ENCODE measurements around the gene PARD3. TPM values are rescaled to one million over a fixed set of nuclear protein-coding genes. Genes with fewer than 3 reads are reported as not detected.

The PARD3 gene
- polyA plus RNA-seq, 2 of the 4 experiments (the other 2 are of a cell fraction): 110 to 200 TPM

- Histone ChIP-seq H3K4me1 (no peaks in the 10 kb centered on the region), H3K27ac (no peak overlapping the region), H3K9me3 (peaks cover 26% of the 10 kb centered on the region), H3K4me3 (no peak overlapping the region), H3K4me2 (no peak overlapping the region)
- 73% methylated on average over 16 of the region's 16 CpGs for WGBS (ENCODE audit: missing lambda C conversion rate)
- ATAC-seq (no peak), DNase-seq (ENCODE audit: low read depth in 1 of 2, low spot score in 1 of 2) (no peak), FAIRE-seq (no peak)
- CTCF ChIA-PET: no interaction called here
- TF ChIP-seq RFX5 (IDR thresholded peaks at IDR 0.05): no peak
- TF ChIP-seq CBX2 (IDR thresholded peaks at IDR 0.05; ENCODE audit: borderline replicate concordance, low read depth): no peak
- no peak for TF ChIP-seq CEBPB (IDR thresholded peaks at IDR 0.05)
- no peak for TF ChIP-seq RARB (CRISPR knock-in tag; IDR thresholded peaks at IDR 0.05)
- TF ChIP-seq NPAS2 (CRISPR knock-in tag; IDR thresholded peaks at IDR 0.05; ENCODE audit: borderline replicate concordance): no peak
- TF ChIP-seq RNF2 (IDR thresholded peaks at IDR 0.05; ENCODE audit: borderline replicate concordance, low read depth): no peak
- no peak for TF ChIP-seq MAX (IDR thresholded peaks at IDR 0.05)
- TF ChIP-seq ATOH8 (CRISPR knock-in tag; IDR thresholded peaks at IDR 0.05; ENCODE audit: low read depth): no peak
- TF ChIP-seq PHF8 (IDR thresholded peaks at IDR 0.05; ENCODE audit: borderline replicate concordance, low read depth): no peak
- no peak for TF ChIP-seq ZC3H11A (IDR thresholded peaks at IDR 0.05)
- POLR2A ChIA-PET: interaction anchor here (0.5 kb wide), 1 partner anchor 14 kb away, joined by 3 read pairs; no protein-coding TSS in a partner anchor
These were observed 734.4 kb downstream of the PARD3 start for GRCh38 chr10:34080485-34081346.

GRCh38 chr10:34079702-34080484 is 735.2 kb downstream of the PARD3 start:
- ChIA-PET POLR2A (interaction anchor here (0.5 kb wide), 1 partner anchor 14 kb away, joined by 3 read pairs; no protein-coding TSS in a partner anchor), CTCF (no interaction called here)
- no peaks in the 10 kb centered on the region for H3K4me1 ChIP-seq
- ATAC-seq (no peak), DNase-seq (ENCODE audit: low read depth in 1 of 2, low spot score in 1 of 2) (no peak), FAIRE-seq (no peak)
- peaks cover 26% of the 10 kb centered on the region for H3K9me3 ChIP-seq
- H3K27ac ChIP-seq: no peak overlapping the region
- 80% methylated on average over 17 of the region's 17 CpGs for WGBS (ENCODE audit: missing lambda C conversion rate)
- TF ChIP-seq RARB (CRISPR knock-in tag; IDR thresholded peaks at IDR 0.05) (no peak), CHD4 (IDR thresholded peaks at IDR 0.05; ENCODE audit: borderline replicate concordance) (no peak), POLR2AphosphoS2 (conservative IDR thresholded peaks at IDR 0.05; ENCODE audit: low read length) (no peak), ZNF302 (CRISPR knock-in tag; IDR thresholded peaks at IDR 0.05) (no peak), CHD2 (IDR thresholded peaks at IDR 0.05; ENCODE audit: low read length, partially characterized antibody) (no peak), CEBPB (IDR thresholded peaks at IDR 0.05) (no peak), CBX8 (IDR thresholded peaks at IDR 0.05) (no peak), ZFP36 (IDR thresholded peaks at IDR 0.05; ENCODE audit: borderline replicate concordance, partially characterized antibody) (no peak)
- no peak overlapping the region for H3K4me2 ChIP-seq
- no peak overlapping the region for H3K4me3 ChIP-seq

- no peak for DNase-seq (ENCODE audit: low read depth in 1 of 2, low spot score in 1 of 2)
- H3K4me2 ChIP-seq: no peak overlapping the region
- ATAC-seq: no peak
- no peak overlapping the region for H3K27ac ChIP-seq
- POLR2A ChIA-PET: no interaction called here
- FAIRE-seq: no peak
- no peaks in the 10 kb centered on the region for H3K4me1 ChIP-seq
- H3K4me3 ChIP-seq: no peak overlapping the region
- H3K9me3 ChIP-seq: peaks cover 19% of the 10 kb centered on the region
- CTCF ChIA-PET: no interaction called here
- WGBS (ENCODE audit: missing lambda C conversion rate): 81% methylated on average over 22 of the region's 22 CpGs
- no peak for TF ChIP-seq USF2 (IDR thresholded peaks at IDR 0.05)
- TF ChIP-seq MAFK (IDR thresholded peaks at IDR 0.05; ENCODE audit: partially characterized antibody): no peak
- TF ChIP-seq FOXS1 (CRISPR knock-in tag; IDR thresholded peaks at IDR 0.05): no peak
- no peak for TF ChIP-seq RNF2 (IDR thresholded peaks at IDR 0.05; ENCODE audit: borderline replicate concordance, low read depth)
- TF ChIP-seq BCL3 (IDR thresholded peaks at IDR 0.05): no peak
These were observed 736.2 kb downstream of the PARD3 start for GRCh38 chr10:34078745-34079470.

All from A549 (cell line).